Fibroblast of peridontal ligament (primary cell): ENCODE measurements around the gene FOXJ2.
"Not testable (repeated sequence)": the region's sequence is repeated elsewhere in the genome, so short reads cannot be mapped to it uniquely, and the experiment has no call there.

Experiments
- DNase-seq: peaks from one replicate; pipeline ENCODE4 v3.0.0-alpha.2; 2010; ENCODE audit errors: extremely low read depth

Gene FOXJ2

GRCh38 chr12:8030189-8030588 is 2.3 kb upstream of the FOXJ2 start:
- no peak for DNase-seq

GRCh38 chr12:8031017-8031416 is 1.5 kb upstream of the FOXJ2 start:
- DNase-seq, result not testable (repeated sequence)

- peak; percentile 28 for DNase-seq
Measured at GRCh38 chr12:8031872-8032241, 659 bp upstream of the FOXJ2 start.

- DNase-seq, result peak; percentile 42
Measured at GRCh38 chr12:8033153-8034044, 883 bp downstream of the FOXJ2 start.

- no peak for DNase-seq
Measured at GRCh38 chr12:8034802-8035201, 2.3 kb downstream of the FOXJ2 start.

- no peak for DNase-seq
Measured at GRCh38 chr12:8035440-8036010, 3.0 kb downstream of the FOXJ2 start.

GRCh38 chr12:8036346-8036745 is 3.8 kb downstream of the FOXJ2 start:
- DNase-seq, result no peak

- DNase-seq, result no peak
Measured at GRCh38 chr12:8037046-8037663, 4.6 kb downstream of the FOXJ2 start.

- no peak for DNase-seq
Measured at GRCh38 chr12:8037947-8038346, 5.4 kb downstream of the FOXJ2 start.

GRCh38 chr12:8038659-8039114 is 6.2 kb downstream of the FOXJ2 start:
- peak; percentile 53 for DNase-seq

GRCh38 chr12:8040791-8041190 is 8.3 kb downstream of the FOXJ2 start:
- no peak for DNase-seq

GRCh38 chr12:8045952-8046944 is 13.7 kb downstream of the FOXJ2 start:
- peak; percentile 91 for DNase-seq

GRCh38 chr12:8047842-8048241 is 15.3 kb downstream of the FOXJ2 start:
- no peak for DNase-seq

GRCh38 chr12:8048906-8049305 is 16.4 kb downstream of the FOXJ2 start:
- DNase-seq, result no peak

GRCh38 chr12:8050600-8051250 is 18.2 kb downstream of the FOXJ2 start:
- DNase-seq, result no peak

- DNase-seq, result no peak
Measured at GRCh38 chr12:8052679-8053078, 20.2 kb downstream of the FOXJ2 start.

- no peak for DNase-seq
Measured at GRCh38 chr12:8054816-8055215, 22.3 kb downstream of the FOXJ2 start.

GRCh38 chr12:8057306-8057705 is 24.8 kb downstream of the FOXJ2 start:
- DNase-seq, result no peak

- DNase-seq, result peak; percentile 79
Measured at GRCh38 chr12:8057839-8058238, 25.3 kb downstream of the FOXJ2 start.

GRCh38 chr12:8058506-8058905 is 26.0 kb downstream of the FOXJ2 start:
- no peak for DNase-seq

- no peak for DNase-seq
Measured at GRCh38 chr12:8064131-8064530, 31.6 kb downstream of the FOXJ2 start.
